Measurements from ENCODE around the gene SPIB.

DNA sequence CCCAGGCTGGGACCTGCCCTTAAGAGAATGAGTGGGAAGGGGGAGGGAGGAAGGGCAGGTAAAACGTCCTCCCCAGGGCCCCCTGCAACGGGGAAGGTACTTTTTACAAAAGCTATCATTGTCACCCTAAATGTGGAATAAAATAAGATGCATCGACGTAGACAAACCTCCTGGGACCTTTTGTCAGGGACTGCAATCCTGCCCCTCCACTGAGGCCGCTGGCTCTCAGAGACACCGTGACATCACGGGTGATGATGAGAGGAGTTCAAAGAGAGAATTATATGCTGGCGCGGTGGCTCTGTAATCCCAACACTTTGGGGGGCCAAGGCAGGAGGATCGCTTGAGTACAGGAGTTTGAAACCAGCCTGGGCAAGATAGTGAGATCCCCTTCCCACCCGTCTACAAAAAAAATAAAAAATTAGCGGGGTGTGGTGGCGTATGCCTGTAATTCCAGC is 12.2 kb downstream of the SPIB start:
- no peak for TF ChIP-seq ZFP3 (CRISPR knock-in tag; IDR thresholded peaks at IDR 0.05)
- TF ChIP-seq, protein P1, sequence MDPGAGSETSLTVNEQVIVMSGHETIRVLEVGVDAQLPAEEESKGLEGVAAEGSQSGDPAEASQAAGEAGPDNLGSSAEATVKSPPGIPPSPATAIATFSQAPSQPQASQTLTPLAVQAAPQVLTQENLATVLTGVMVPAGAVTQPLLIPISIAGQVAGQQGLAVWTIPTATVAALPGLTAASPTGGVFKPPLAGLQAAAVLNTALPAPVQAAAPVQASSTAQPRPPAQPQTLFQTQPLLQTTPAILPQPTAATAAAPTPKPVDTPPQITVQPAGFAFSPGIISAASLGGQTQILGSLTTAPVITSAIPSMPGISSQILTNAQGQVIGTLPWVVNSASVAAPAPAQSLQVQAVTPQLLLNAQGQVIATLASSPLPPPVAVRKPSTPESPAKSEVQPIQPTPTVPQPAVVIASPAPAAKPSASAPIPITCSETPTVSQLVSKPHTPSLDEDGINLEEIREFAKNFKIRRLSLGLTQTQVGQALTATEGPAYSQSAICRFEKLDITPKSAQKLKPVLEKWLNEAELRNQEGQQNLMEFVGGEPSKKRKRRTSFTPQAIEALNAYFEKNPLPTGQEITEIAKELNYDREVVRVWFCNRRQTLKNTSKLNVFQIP (CRISPR knock-in tag; IDR thresholded peaks at IDR 0.05; ENCODE audit: borderline replicate concordance, low read depth) = no peak
- TF ChIP-seq, protein P2, sequence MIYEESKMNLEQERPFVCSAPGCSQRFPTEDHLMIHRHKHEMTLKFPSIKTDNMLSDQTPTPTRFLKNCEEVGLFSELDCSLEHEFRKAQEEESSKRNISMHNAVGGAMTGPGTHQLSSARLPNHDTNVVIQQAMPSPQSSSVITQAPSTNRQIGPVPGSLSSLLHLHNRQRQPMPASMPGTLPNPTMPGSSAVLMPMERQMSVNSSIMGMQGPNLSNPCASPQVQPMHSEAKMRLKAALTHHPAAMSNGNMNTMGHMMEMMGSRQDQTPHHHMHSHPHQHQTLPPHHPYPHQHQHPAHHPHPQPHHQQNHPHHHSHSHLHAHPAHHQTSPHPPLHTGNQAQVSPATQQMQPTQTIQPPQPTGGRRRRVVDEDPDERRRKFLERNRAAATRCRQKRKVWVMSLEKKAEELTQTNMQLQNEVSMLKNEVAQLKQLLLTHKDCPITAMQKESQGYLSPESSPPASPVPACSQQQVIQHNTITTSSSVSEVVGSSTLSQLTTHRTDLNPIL (CRISPR knock-in tag; IDR thresholded peaks at IDR 0.05; ENCODE audit: low read depth) = no peak
- TF ChIP-seq ARNTL (CRISPR knock-in tag; IDR thresholded peaks at IDR 0.05; ENCODE audit: borderline replicate concordance, low read depth) = no peak
